Measurements from ENCODE around the gene TIMP2.
A peak's percentile ranks its signal among the peaks of the same experiment; 100 is the strongest.
"Not testable (repeated sequence)": the region's sequence is repeated elsewhere in the genome, so short reads cannot be mapped to it uniquely, and the experiment has no call there.

Gene TIMP2

DNA sequence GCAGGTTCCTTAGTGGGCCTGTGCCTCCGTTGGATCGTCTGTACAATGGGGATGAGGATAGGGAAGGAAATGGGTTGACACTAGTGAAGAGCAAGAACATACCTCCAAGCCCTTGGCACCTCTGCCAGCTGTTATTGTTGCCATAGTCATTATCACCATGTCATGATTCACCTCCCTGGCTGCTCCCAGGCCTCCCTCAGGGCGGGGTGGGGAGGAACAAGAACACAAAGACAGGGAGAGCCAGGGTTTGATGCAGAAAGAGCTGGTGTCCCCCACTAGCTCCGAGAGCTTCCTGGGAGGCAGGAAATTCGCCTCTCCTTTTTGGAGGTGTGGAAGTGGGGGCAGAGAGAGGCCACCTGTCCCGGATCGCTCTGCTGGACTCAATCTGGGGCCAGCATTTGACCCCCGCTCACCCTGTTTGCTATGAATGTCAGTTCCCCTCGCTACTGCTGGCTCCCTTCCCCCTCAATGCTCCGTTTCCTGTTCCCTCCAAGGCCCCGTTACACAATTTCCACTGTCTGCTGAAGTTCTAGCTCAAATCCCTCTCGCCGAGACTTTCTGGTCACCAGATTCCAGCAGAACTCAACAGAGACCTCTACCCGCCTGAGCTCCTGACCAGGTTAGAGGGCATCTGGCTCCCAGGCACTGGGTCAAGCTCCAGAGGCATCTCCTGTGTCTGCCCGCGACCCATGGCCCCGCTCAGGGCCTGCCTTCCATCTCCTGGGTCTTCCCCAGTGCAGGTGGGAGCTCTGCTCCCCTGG, 9.1 kb downstream of the TIMP2 start:
- Histone ChIP-seq H3K4me1 (ENCODE audit: control insufficient read depth in 1 of 2, insufficient read depth in 2 of 2, low read length in 2 of 2) (peaks cover 9 to 68% of the 10 kb centered on the region in 2 donors), H3K36me3 (ENCODE audit: control insufficient read depth in 1 of 2, insufficient read depth in 2 of 2, low read length in 2 of 2) (no peaks in the 10 kb centered on the region), H3K27me3 (ENCODE audit: low read depth, low read length) (no peaks in the 10 kb centered on the region), H3K9me3 (ENCODE audit: control insufficient read depth in 1 of 2, low read length in 2 of 2) (no peaks in the 10 kb centered on the region), H3K27ac (ENCODE audit: low read length) (peak overlapping the region; percentile 83), H3K4me3 (ENCODE audit: low read depth in 1 of 2, low read length in 2 of 2) (peak overlapping the region in 1 of 2 donors; percentile 43)

DNA sequence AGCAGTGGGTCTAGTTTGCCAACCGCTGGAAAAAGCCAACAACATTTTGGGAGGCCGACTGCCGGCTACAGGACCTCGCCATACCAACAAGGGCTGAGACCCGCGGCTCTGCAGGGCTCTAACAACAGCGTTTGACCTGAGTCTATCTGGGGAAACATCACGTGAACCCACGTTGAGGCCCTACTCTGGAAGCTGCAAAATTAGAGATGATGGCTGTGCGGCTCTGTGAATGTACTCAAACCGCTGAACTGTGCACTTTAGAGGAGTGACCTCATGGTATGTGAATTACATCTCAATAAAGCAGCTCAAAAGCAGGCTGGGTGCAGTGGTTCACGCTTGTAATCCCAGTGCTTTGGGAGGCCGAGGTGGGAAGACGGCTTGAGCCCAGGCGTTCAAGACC, 12.1 kb downstream of the TIMP2 start:
- Histone ChIP-seq H3K9me3 (ENCODE audit: control insufficient read depth in 1 of 2, low read length in 2 of 2) (no peaks in the 10 kb centered on the region), H3K4me1 (ENCODE audit: control insufficient read depth in 1 of 2, insufficient read depth in 2 of 2, low read length in 2 of 2) (peaks cover 0 to 53% of the 10 kb centered on the region in 2 donors), H3K36me3 (ENCODE audit: control insufficient read depth in 1 of 2, insufficient read depth in 2 of 2, low read length in 2 of 2) (no peaks in the 10 kb centered on the region), H3K4me3 (ENCODE audit: low read depth in 1 of 2, low read length in 2 of 2) (no peak overlapping the region), H3K27ac (ENCODE audit: low read length) (no peak overlapping the region), H3K27me3 (ENCODE audit: low read depth, low read length) (no peaks in the 10 kb centered on the region)

DNA sequence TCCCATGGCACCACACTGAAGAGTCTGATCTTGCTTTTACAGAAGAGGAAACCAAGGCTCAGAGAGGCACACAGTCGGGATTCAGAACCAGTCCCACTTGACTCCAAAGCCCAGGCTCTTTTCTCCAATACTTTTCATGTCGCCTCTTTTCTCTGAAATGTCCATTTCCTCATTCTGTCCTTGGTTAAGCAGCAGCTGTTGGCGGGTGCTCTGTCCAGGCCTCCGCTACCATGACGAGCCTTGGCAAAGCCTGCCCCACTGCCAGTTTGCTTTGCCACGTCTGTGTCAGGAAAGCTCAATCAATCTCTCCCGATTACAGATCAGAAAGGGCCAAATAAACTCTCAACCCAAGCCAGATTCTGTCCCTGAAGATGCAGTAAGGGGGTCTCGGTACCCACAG, 13.1 kb downstream of the TIMP2 start:
- Histone ChIP-seq H3K4me3 (ENCODE audit: low read depth in 1 of 2, low read length in 2 of 2) (no peak overlapping the region), H3K27ac (ENCODE audit: low read length) (no peak overlapping the region), H3K27me3 (ENCODE audit: low read depth, low read length) (no peaks in the 10 kb centered on the region), H3K9me3 (ENCODE audit: control insufficient read depth in 1 of 2, low read length in 2 of 2) (no peaks in the 10 kb centered on the region), H3K36me3 (ENCODE audit: control insufficient read depth in 1 of 2, insufficient read depth in 2 of 2, low read length in 2 of 2) (no peaks in the 10 kb centered on the region), H3K4me1 (ENCODE audit: control insufficient read depth in 1 of 2, insufficient read depth in 2 of 2, low read length in 2 of 2) (peaks cover 0 to 45% of the 10 kb centered on the region in 2 donors)

DNA sequence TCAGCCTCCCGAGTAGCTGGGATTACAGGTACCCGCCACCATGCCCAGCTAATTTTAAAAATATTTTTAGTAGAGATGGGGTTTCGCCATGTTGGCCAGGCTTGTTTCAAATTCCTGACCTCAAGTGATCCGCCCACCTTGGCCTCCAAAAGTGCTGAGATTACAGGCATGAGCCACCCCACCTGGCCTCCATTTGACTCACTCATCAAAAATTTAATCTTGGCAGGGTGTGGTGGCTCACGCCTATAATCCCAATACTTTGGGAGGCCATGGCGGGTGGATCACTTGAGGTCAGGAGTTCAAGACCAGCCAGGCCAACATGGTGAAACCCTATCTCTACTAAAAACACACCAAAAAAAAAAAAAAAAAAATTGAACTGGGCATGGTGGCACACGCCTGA, 13.6 kb downstream of the TIMP2 start:
- H3K4me1 ChIP-seq (ENCODE audit: control insufficient read depth in 1 of 2, insufficient read depth in 2 of 2, low read length in 2 of 2), result peaks cover 0 to 40% of the 10 kb centered on the region in 2 donors
- H3K4me3 ChIP-seq (ENCODE audit: low read depth in 1 of 2, low read length in 2 of 2); H3K27me3 ChIP-seq (ENCODE audit: low read depth, low read length); H3K36me3 ChIP-seq (ENCODE audit: control insufficient read depth in 1 of 2, insufficient read depth in 2 of 2, low read length in 2 of 2); H3K27ac ChIP-seq (ENCODE audit: low read length); H3K9me3 ChIP-seq (ENCODE audit: control insufficient read depth in 1 of 2, low read length in 2 of 2): not testable (repeated sequence)

- Histone ChIP-seq H3K27me3 (ENCODE audit: low read depth, low read length) (no peaks in the 10 kb centered on the region), H3K36me3 (ENCODE audit: control insufficient read depth in 1 of 2, insufficient read depth in 2 of 2, low read length in 2 of 2) (no peaks in the 10 kb centered on the region), H3K27ac (ENCODE audit: low read length) (no peak overlapping the region), H3K4me3 (ENCODE audit: low read depth in 1 of 2, low read length in 2 of 2) (no peak overlapping the region), H3K4me1 (ENCODE audit: control insufficient read depth in 1 of 2, insufficient read depth in 2 of 2, low read length in 2 of 2) (peaks cover 0 to 36% of the 10 kb centered on the region in 2 donors), H3K9me3 (ENCODE audit: control insufficient read depth in 1 of 2, low read length in 2 of 2) (no peaks in the 10 kb centered on the region)
These were observed 14.5 kb downstream of the TIMP2 start for GRCh38 chr17:78910497-78911284.

DNA sequence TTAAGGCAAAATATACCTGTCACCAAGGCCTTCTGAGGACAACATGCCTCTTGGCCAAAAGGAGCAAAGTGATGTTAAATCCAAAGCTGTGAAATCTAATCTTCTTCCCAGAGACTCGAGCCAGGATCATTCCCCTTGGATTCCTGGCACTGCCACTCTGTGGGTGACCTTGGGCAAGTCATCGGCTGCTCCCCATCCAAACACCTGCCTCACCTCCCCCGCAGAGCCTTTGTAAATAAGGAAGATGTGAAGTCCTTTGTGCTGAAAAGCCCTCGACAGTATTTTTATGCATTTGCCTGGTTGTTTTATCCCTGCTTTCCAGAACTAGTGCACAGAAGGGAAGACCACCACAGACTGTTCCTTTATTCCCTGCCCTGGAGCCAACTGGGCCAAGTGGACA, 16.8 kb downstream of the TIMP2 start:
- no peaks in the 10 kb centered on the region for H3K27me3 ChIP-seq (ENCODE audit: low read depth, low read length)
- H3K9me3 ChIP-seq (ENCODE audit: control insufficient read depth in 1 of 2, low read length in 2 of 2), result no peaks in the 10 kb centered on the region
- H3K27ac ChIP-seq (ENCODE audit: low read length), result no peak overlapping the region
- H3K36me3 ChIP-seq (ENCODE audit: control insufficient read depth in 1 of 2, insufficient read depth in 2 of 2, low read length in 2 of 2), result no peaks in the 10 kb centered on the region
- peaks cover 0 to 30% of the 10 kb centered on the region in 2 donors for H3K4me1 ChIP-seq (ENCODE audit: control insufficient read depth in 1 of 2, insufficient read depth in 2 of 2, low read length in 2 of 2)
- H3K4me3 ChIP-seq (ENCODE audit: low read depth in 1 of 2, low read length in 2 of 2), result no peak overlapping the region

- Histone ChIP-seq H3K27ac (ENCODE audit: low read length) (no peak overlapping the region), H3K4me3 (ENCODE audit: low read depth in 1 of 2, low read length in 2 of 2) (no peak overlapping the region), H3K36me3 (ENCODE audit: control insufficient read depth in 1 of 2, insufficient read depth in 2 of 2, low read length in 2 of 2) (peaks cover 6 to 9% of the 10 kb centered on the region in 2 donors), H3K9me3 (ENCODE audit: control insufficient read depth in 1 of 2, low read length in 2 of 2) (no peaks in the 10 kb centered on the region), H3K27me3 (ENCODE audit: low read depth, low read length) (no peaks in the 10 kb centered on the region), H3K4me1 (ENCODE audit: control insufficient read depth in 1 of 2, insufficient read depth in 2 of 2, low read length in 2 of 2) (peaks cover 0 to 32% of the 10 kb centered on the region in 2 donors)
These were observed 19.6 kb downstream of the TIMP2 start for GRCh38 chr17:78905541-78905940.

DNA sequence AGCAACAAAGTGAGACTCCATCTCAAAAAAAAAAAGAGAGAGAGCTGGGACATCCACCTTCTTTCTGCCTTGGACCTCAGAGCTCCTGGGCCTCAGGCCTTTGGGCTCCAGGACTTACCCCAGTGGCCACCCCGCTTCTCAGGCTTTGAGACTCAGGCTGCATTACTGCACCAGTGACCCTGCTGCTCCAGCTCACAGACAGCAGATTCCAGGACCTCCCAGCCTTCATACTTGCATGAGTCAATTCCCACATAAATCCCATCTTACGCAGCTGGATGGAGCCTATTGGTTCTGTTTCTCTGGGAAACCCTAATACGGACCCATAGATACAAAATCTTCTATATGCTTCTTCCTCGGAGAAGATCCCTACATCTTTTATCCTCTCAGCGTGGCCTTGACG, 20.1 kb downstream of the TIMP2 start:
- H3K27me3 ChIP-seq (ENCODE audit: low read depth, low read length), result no peaks in the 10 kb centered on the region
- no peaks in the 10 kb centered on the region for H3K9me3 ChIP-seq (ENCODE audit: control insufficient read depth in 1 of 2, low read length in 2 of 2)
- peaks cover 0 to 32% of the 10 kb centered on the region in 2 donors for H3K4me1 ChIP-seq (ENCODE audit: control insufficient read depth in 1 of 2, insufficient read depth in 2 of 2, low read length in 2 of 2)
- peaks cover 6 to 10% of the 10 kb centered on the region in 2 donors for H3K36me3 ChIP-seq (ENCODE audit: control insufficient read depth in 1 of 2, insufficient read depth in 2 of 2, low read length in 2 of 2)
- H3K4me3 ChIP-seq (ENCODE audit: low read depth in 1 of 2, low read length in 2 of 2), result no peak overlapping the region
- H3K27ac ChIP-seq (ENCODE audit: low read length), result no peak overlapping the region

- no peak overlapping the region for H3K27ac ChIP-seq (ENCODE audit: low read length)
- H3K4me3 ChIP-seq (ENCODE audit: low read depth in 1 of 2, low read length in 2 of 2), result no peak overlapping the region
- peaks cover 0 to 36% of the 10 kb centered on the region in 2 donors for H3K4me1 ChIP-seq (ENCODE audit: control insufficient read depth in 1 of 2, insufficient read depth in 2 of 2, low read length in 2 of 2)
These were observed 20.8 kb downstream of the TIMP2 start for GRCh38 chr17:78904371-78904770.

DNA sequence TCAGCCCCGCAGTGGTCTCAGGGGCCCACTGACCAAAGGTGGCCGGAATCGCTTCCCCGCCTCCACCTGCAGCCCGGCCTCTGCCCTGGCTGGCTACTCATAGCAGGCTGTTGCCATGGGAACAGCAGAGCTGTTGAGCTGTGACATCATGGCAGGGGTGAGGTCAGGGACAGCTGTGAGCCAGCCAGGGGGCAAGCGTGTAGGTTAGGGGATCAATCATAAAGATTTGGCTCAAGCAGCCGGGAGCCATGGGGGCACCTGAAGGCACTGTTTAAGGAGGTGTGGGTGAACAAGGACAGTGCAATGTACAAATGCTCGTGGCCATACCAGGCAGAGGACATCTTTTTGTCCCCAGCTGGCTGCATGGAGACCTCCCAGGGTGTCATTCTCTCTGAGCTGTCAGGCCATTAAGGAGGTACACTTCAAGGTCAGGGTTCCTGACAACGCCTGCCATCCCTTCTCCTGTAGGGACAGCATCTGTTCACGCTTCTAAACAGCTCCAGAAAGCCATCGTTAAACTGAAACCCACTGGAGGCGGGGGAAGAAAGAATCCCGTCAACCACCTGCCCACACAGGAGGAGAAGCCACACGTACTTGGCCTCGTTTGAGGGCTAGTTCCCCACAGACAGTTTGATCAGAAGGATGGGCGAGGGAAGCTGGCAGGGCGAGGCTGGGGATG, 21.9 kb downstream of the TIMP2 start, which contains the start of gene CEP295NL:
Gene CEP295NL (minus strand): TSS at position 101 of the 679 bp plus-strand sequence. CDS start 1,373 bp downstream, outside the sequence.
- H3K4me1 ChIP-seq (ENCODE audit: control insufficient read depth in 1 of 2, insufficient read depth in 2 of 2, low read length in 2 of 2), result peaks cover 0 to 38% of the 10 kb centered on the region in 2 donors
- H3K27me3 ChIP-seq (ENCODE audit: low read depth, low read length), result no peaks in the 10 kb centered on the region
- no peak within 1 kb of the TSS for H3K4me3 ChIP-seq (ENCODE audit: low read depth in 1 of 2, low read length in 2 of 2)
- H3K9me3 ChIP-seq (ENCODE audit: control insufficient read depth in 1 of 2, low read length in 2 of 2), result no peaks in the 10 kb centered on the region
- peaks cover 6 to 11% of the 10 kb centered on the region in 2 donors for H3K36me3 ChIP-seq (ENCODE audit: control insufficient read depth in 1 of 2, insufficient read depth in 2 of 2, low read length in 2 of 2)
- no peak within 1 kb of the TSS for H3K27ac ChIP-seq (ENCODE audit: low read length)

More at GRCh38 chr17:78904371-78904770, 20.8 kb downstream of the TIMP2 start:
- Histone ChIP-seq H3K27me3 (ENCODE audit: low read depth, low read length) (no peaks in the 10 kb centered on the region), H3K9me3 (ENCODE audit: control insufficient read depth in 1 of 2, low read length in 2 of 2) (no peaks in the 10 kb centered on the region), H3K36me3 (ENCODE audit: control insufficient read depth in 1 of 2, insufficient read depth in 2 of 2, low read length in 2 of 2) (peaks cover 6 to 10% of the 10 kb centered on the region in 2 donors)

- H3K27ac ChIP-seq (ENCODE audit: low read length); H3K9me3 ChIP-seq (ENCODE audit: control insufficient read depth in 1 of 2, low read length in 2 of 2); H3K27me3 ChIP-seq (ENCODE audit: low read depth, low read length); H3K4me3 ChIP-seq (ENCODE audit: low read depth in 1 of 2, low read length in 2 of 2): not testable (repeated sequence)
- H3K4me1 ChIP-seq (ENCODE audit: control insufficient read depth in 1 of 2, insufficient read depth in 2 of 2, low read length in 2 of 2), result peaks cover 0 to 46% of the 10 kb centered on the region in 2 donors
- H3K36me3 ChIP-seq (ENCODE audit: control insufficient read depth in 1 of 2, insufficient read depth in 2 of 2, low read length in 2 of 2), result peaks cover 6 to 18% of the 10 kb centered on the region in 2 donors
These were observed 23.0 kb downstream of the TIMP2 start for GRCh38 chr17:78902231-78902630.
